HCT116 (cell line): ENCODE results near the gene ZNF25. TPM values are rescaled to one million over a fixed set of nuclear protein-coding genes. Genes with fewer than 3 reads are reported as not detected.
A peak's percentile ranks its signal among the peaks of the same experiment; 100 is the strongest.

Experiments used
- ATAC-seq: fragments of 200-7000 bp; cut with Tn5 transposase; 2 replicates; pipeline ENCODE4 v1.9.1; 2020; ENCODE audit warnings: mild to moderate bottlenecking, moderate library complexity
- BruUV-seq: library from RNA; stranded (reverse); fragments of 400-500 nt; replicated peaks from 2 replicates; lab custom pipeline; 2021; lab: Mats Ljungman, UMichigan
- CTCF ChIA-PET: fragments of 300-600 bp; sonication (Branson Sonifier 250); formaldehyde crosslinking; loops from one replicate; lab custom pipeline; 2021; ENCODE audit warnings: antibody characterized with exemption; lab: Charles Lee
- POLR2A ChIA-PET: fragments of 300-600, 350-600 bp; sonication (Branson Sonifier 250); formaldehyde crosslinking; loops from one replicate; lab custom pipeline; 2021; ENCODE audit warnings: antibody characterized with exemption; lab: Charles Lee
- RAD21 ChIA-PET, 2 experiments: fragments of 300-600 bp; sonication (Branson Sonifier 250); formaldehyde crosslinking; loops; one replicate each; lab custom pipeline; 2023; ENCODE audit warnings: low total read pairs in 2 of 2; ENCODE audit not compliant: uncharacterized antibody in 2 of 2, unreplicated experiment in 2 of 2, low non-redundant PET in 1 of 2; lab: Charles Lee
- DNase-seq: peaks from one replicate; pipeline ENCODE4 v3.0.0-alpha.2; 2010; ENCODE audit warnings: low read depth, low spot score
- H2AFZ ChIP-seq: fragments of 200-600 bp; shearing (Covaris generic), sonication (generic); 2 replicates; pipeline ENCODE4 v1.6.1; 2017; ENCODE audit warnings: low read depth, mixed run types, mixed read lengths, antibody characterized with exemption, low read length; ENCODE audit not compliant: poor library complexity, severe bottlenecking
- H3K27ac ChIP-seq: 2 replicates; pipeline ENCODE4 v1.5.1; 2012; ENCODE audit warnings: low read depth, low read length
- H3K27me3 ChIP-seq: fragments of 200-600 bp; sonication (generic); 2 replicates; pipeline ENCODE4 v1.6.1; 2016; ENCODE audit warnings: mixed run types, low read length, mixed read lengths; ENCODE audit not compliant: insufficient read depth
- H3K36me3 ChIP-seq, 2 experiments: fragments of 200-500 bp in 1 of 2; fragments of 200-600 bp in 1 of 2; sonication (Bioruptor generic) in 1 of 2; sonication (generic) in 1 of 2; 2 replicates each; pipeline versions ENCODE4 v1.5.1 to v1.6.1; 2014 to 2016; ENCODE audit warnings: low read length in 2 of 2, inconsistent platforms in 1 of 2, mixed read lengths in 1 of 2, mixed run types in 1 of 2; ENCODE audit not compliant: insufficient read depth in 2 of 2, control insufficient read depth in 1 of 2
- H3K4me1 ChIP-seq, 2 experiments: fragments of 200-600 bp in 1 of 2; sonication (generic) in 1 of 2; 2 replicates each; pipeline versions ENCODE4 v1.5.1 to v1.6.1; 2012 to 2017; ENCODE audit warnings: low read length in 2 of 2, inconsistent platforms in 1 of 2, mild to moderate bottlenecking in 1 of 2, mixed read lengths in 1 of 2, mixed run types in 1 of 2, moderate library complexity in 1 of 2; ENCODE audit not compliant: insufficient read depth in 2 of 2, control insufficient read depth in 1 of 2
- H3K4me2 ChIP-seq: fragments of 200-600 bp; sonication (generic); 2 replicates; pipeline ENCODE4 v1.6.1; 2017; ENCODE audit warnings: mixed run types, low read length, mixed read lengths
- H3K4me3 ChIP-seq, 2 experiments: fragments of 200-600 bp in 1 of 2; sonication (generic) in 1 of 2; replicated peaks in 1 of 2; 2 replicates each; pipeline ENCODE4 v1.5.1; 2011 to 2016; ENCODE audit warnings: low read length in 2 of 2, control low read depth in 1 of 2, low read depth in 1 of 2, mild to moderate bottlenecking in 1 of 2, mixed read lengths in 1 of 2, mixed run types in 1 of 2
- H3K79me2 ChIP-seq: fragments of 200-600 bp; sonication (generic); 2 replicates; pipeline ENCODE4 v1.6.1; 2017; ENCODE audit warnings: mild to moderate bottlenecking, mixed run types, low read length, moderate library complexity, mixed read lengths; ENCODE audit not compliant: insufficient read depth
- H3K9ac ChIP-seq: fragments of 200-600 bp; sonication (generic); 2 replicates; pipeline ENCODE4 v1.6.1; 2016; ENCODE audit warnings: low read length, mixed read lengths
- H3K9me2 ChIP-seq: fragments of 200-600 bp; sonication (generic), shearing (Covaris generic); 2 replicates; pipeline ENCODE4 v1.6.1; 2017; ENCODE audit warnings: mixed run types, mild to moderate bottlenecking, moderate library complexity; ENCODE audit not compliant: insufficient read depth
- H3K9me3 ChIP-seq, 2 experiments: fragments of 200-500 bp in 1 of 2; fragments of 200-600 bp in 1 of 2; sonication (Bioruptor generic) in 1 of 2; sonication (generic) in 1 of 2; 2 replicates each; pipeline ENCODE4 v1.6.1; 2014 to 2017; ENCODE audit warnings: low read length in 2 of 2, mixed read lengths in 2 of 2, inconsistent platforms in 1 of 2, low read depth in 1 of 2, mild to moderate bottlenecking in 1 of 2, mixed run types in 1 of 2, moderate library complexity in 1 of 2; ENCODE audit not compliant: control insufficient read depth in 1 of 2, insufficient read depth in 1 of 2
- H4K20me1 ChIP-seq: fragments of 200-600 bp; sonication (generic), shearing (Covaris generic); 2 replicates; pipeline ENCODE4 v1.6.1; 2017; ENCODE audit warnings: mixed run types, mild to moderate bottlenecking, moderate library complexity; ENCODE audit not compliant: insufficient read depth
- ATF3 ChIP-seq: IDR thresholded peaks from 2 replicates; pipeline ENCODE4 v1.6.1; 2012
- CBX3 ChIP-seq: IDR thresholded peaks from 2 replicates; pipeline ENCODE4 v1.6.1; 2012; ENCODE audit warnings: low read depth
- EGR1 ChIP-seq: IDR thresholded peaks from 2 replicates; pipeline ENCODE4 v1.6.1; 2012; ENCODE audit warnings: low read depth
- ELF1 ChIP-seq: IDR thresholded peaks from 2 replicates; pipeline ENCODE4 v1.6.1; 2012; ENCODE audit warnings: low read depth, borderline replicate concordance
- EZH2phosphoT487 ChIP-seq: fragments of 200-600 bp; IDR thresholded peaks from 2 replicates; pipeline ENCODE4 v1.6.1; 2018; ENCODE audit warnings: antibody characterized with exemption, borderline replicate concordance
- FOSL1 ChIP-seq: IDR thresholded peaks from 2 replicates; pipeline ENCODE4 v1.6.1; 2012; ENCODE audit warnings: low read depth
- JUND ChIP-seq: IDR thresholded peaks from 2 replicates; pipeline ENCODE4 v1.6.1; 2012
- POLR2A ChIP-seq: IDR thresholded peaks from 2 replicates; pipeline ENCODE4 v1.7.0; 2011; ENCODE audit warnings: borderline replicate concordance; ENCODE audit not compliant: insufficient read depth, insufficient read length; ENCODE audit errors: extremely low read depth
- POLR2AphosphoS5 ChIP-seq: IDR thresholded peaks from 2 replicates; pipeline ENCODE4 v1.6.1; 2011; ENCODE audit warnings: mild to moderate bottlenecking, low read depth, low read length, moderate library complexity
- RAD21 ChIP-seq: IDR thresholded peaks from 2 replicates; pipeline ENCODE4 v1.6.1; 2012; ENCODE audit warnings: low read depth, mild to moderate bottlenecking
- REST ChIP-seq: IDR thresholded peaks from 2 replicates; pipeline ENCODE4 v1.6.1; 2012; ENCODE audit warnings: low read depth
- SIN3A ChIP-seq: IDR thresholded peaks from 2 replicates; pipeline ENCODE4 v1.6.1; 2012; ENCODE audit warnings: low read depth
- SP1 ChIP-seq: IDR thresholded peaks from 2 replicates; pipeline ENCODE4 v1.6.1; 2012; ENCODE audit warnings: low read depth
- SRF ChIP-seq: IDR thresholded peaks from 2 replicates; pipeline ENCODE4 v1.6.1; 2012; ENCODE audit warnings: low read depth
- YY1 ChIP-seq: IDR thresholded peaks from 2 replicates; pipeline ENCODE4 v1.6.1; 2011; ENCODE audit warnings: low read length, low read depth, moderate library complexity, mild to moderate bottlenecking; ENCODE audit not compliant: insufficient replicate concordance; ENCODE audit errors: extremely low read depth
- ZBTB33 ChIP-seq: IDR thresholded peaks from 2 replicates; pipeline ENCODE4 v1.6.1; 2011; ENCODE audit warnings: mild to moderate bottlenecking, low read length, moderate library complexity; ENCODE audit not compliant: insufficient replicate concordance; ENCODE audit errors: extremely low read depth
- ZFX ChIP-seq: fragments of 450-650 bp; IDR thresholded peaks from 2 replicates; pipeline ENCODE4 v1.6.1; 2017
- intact Hi-C: fragments of 100-400 bp; cut with micrococcal nuclease; formaldehyde crosslinking; loops from 2 replicates; pipeline ENCODE4 v1.10.0; 2022
- total RNA-seq: library from RNA; stranded (reverse); gene quantifications from one replicate; pipeline ENCODE4 v1.2.1, GENCODE V29; 2021; ENCODE audit not compliant: unreplicated experiment
- TF ChIP-seq, protein P1 (sequence below), 3 experiments: fragments of 200-600 bp in 1 of 3; sonication (generic) in 1 of 3; IDR thresholded peaks in 2 of 3; conservative IDR thresholded peaks in 1 of 3; 2 replicates each; pipeline ENCODE4 v1.5.1; 2012 to 2017; ENCODE audit warnings: low read depth in 2 of 3, low read length in 2 of 3, antibody characterized with exemption in 1 of 3, borderline replicate concordance in 1 of 3, control low read depth in 1 of 3, mild to moderate bottlenecking in 1 of 3, mixed read lengths in 1 of 3, mixed run types in 1 of 3, moderate library complexity in 1 of 3; ENCODE audit not compliant: insufficient read depth in 1 of 3
- TF ChIP-seq, protein P2 (sequence below): IDR thresholded peaks from 2 replicates; pipeline ENCODE4 v1.6.1; 2012

The ZNF25 gene
- total RNA-seq, 1 experiment from 2014 or later: 4.6 TPM

GRCh38 chr10:37975401-37975991, 951 bp downstream of the ZNF25 start:
- CTCF ChIA-PET: no interaction called here
- TF ChIP-seq ATF3 (no peak), YY1 (no peak), EZH2phosphoT487 (no peak), ZFX (no peak), SP1 (no peak), FOSL1 (no peak), JUND (no peak), EGR1 (no peak), CBX3 (no peak), SIN3A (no peak), POLR2AphosphoS5 (no peak), REST (no peak), SRF (no peak), ZBTB33 (no peak), RAD21 (no peak), POLR2A (no peak), ELF1 (no peak)
- TF ChIP-seq, protein P1, sequence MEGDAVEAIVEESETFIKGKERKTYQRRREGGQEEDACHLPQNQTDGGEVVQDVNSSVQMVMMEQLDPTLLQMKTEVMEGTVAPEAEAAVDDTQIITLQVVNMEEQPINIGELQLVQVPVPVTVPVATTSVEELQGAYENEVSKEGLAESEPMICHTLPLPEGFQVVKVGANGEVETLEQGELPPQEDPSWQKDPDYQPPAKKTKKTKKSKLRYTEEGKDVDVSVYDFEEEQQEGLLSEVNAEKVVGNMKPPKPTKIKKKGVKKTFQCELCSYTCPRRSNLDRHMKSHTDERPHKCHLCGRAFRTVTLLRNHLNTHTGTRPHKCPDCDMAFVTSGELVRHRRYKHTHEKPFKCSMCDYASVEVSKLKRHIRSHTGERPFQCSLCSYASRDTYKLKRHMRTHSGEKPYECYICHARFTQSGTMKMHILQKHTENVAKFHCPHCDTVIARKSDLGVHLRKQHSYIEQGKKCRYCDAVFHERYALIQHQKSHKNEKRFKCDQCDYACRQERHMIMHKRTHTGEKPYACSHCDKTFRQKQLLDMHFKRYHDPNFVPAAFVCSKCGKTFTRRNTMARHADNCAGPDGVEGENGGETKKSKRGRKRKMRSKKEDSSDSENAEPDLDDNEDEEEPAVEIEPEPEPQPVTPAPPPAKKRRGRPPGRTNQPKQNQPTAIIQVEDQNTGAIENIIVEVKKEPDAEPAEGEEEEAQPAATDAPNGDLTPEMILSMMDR (IDR thresholded peaks at IDR 0.05 in 2 of 3, conservative IDR thresholded peaks at IDR 0.05 in 1 of 3; ENCODE audit: borderline replicate concordance in 1 of 3, insufficient read depth in 1 of 3, low read depth in 2 of 3, low read length in 2 of 3): no peak
- TF ChIP-seq, protein P2, sequence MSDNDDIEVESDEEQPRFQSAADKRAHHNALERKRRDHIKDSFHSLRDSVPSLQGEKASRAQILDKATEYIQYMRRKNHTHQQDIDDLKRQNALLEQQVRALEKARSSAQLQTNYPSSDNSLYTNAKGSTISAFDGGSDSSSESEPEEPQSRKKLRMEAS: no peak
- no peak for DNase-seq
- no peak for ATAC-seq
- peak overlapping the region; percentile 79 for H3K27ac ChIP-seq
- H4K20me1 ChIP-seq: no peaks in the 10 kb centered on the region
- TSS peak; percentile 54 for BruUV-seq
- POLR2A ChIA-PET: interaction anchor here (0.8 kb wide), 1 partner anchor 115 kb away, joined by 3 read pairs; no protein-coding TSS in a partner anchor
- H3K9ac ChIP-seq: peak overlapping the region; percentile 82
- H3K9me3 ChIP-seq: no peaks in the 10 kb centered on the region
- intact Hi-C loops: loop anchor here (5.0 kb wide), 1 partner anchor 392 kb away; no protein-coding TSS in a partner anchor
- H3K9me2 ChIP-seq: no peaks in the 10 kb centered on the region
- H3K4me2 ChIP-seq: peak overlapping the region; percentile 92
- H3K4me1 ChIP-seq: peaks cover 0 to 14% of the 10 kb centered on the region in 2 experiments; a peak in 2 of 4 replicates
- H3K4me3 ChIP-seq: peak overlapping the region; percentile 68 to 81
- RAD21 ChIA-PET: no interaction called here
- no peaks in the 10 kb centered on the region for H3K79me2 ChIP-seq
- no peaks in the 10 kb centered on the region for H3K27me3 ChIP-seq
- no peak overlapping the region for H2AFZ ChIP-seq
- H3K36me3 ChIP-seq: no peaks in the 10 kb centered on the region
